OCI-LY7 (cell line): ENCODE measurements around the gene IP6K3. TPM values are rescaled to one million over a fixed set of nuclear protein-coding genes. Genes with fewer than 3 reads are reported as not detected.

Source experiments
- BruUV-seq: library from RNA; stranded (reverse); fragments of 400-500 nt; replicated peaks from 2 replicates; lab custom pipeline; 2021; lab: Mats Ljungman, UMichigan
- CTCF ChIA-PET: fragments of 300-600 bp; sonication (Branson Sonifier 250); formaldehyde crosslinking; loops from one replicate; lab custom pipeline; 2022; ENCODE audit warnings: antibody characterized with exemption; ENCODE audit not compliant: unreplicated experiment; lab: Charles Lee
- POLR2A ChIA-PET: fragments of 300-600 bp; sonication (Branson Sonifier 250); formaldehyde crosslinking; loops from one replicate; lab custom pipeline; 2022; ENCODE audit warnings: antibody characterized with exemption; lab: Charles Lee
- DNase-seq: peaks from one replicate; pipeline ENCODE4 v3.0.0-alpha.2; 2015; ENCODE audit warnings: low spot score
- H2AFZ ChIP-seq: fragments of 200-600 bp; sonication (generic), shearing (Covaris generic); 2 replicates; pipeline ENCODE4 v1.6.1; 2014; ENCODE audit warnings: mild to moderate bottlenecking, antibody characterized with exemption, low read length, moderate library complexity
- H3K27ac ChIP-seq: fragments of 200-600 bp; sonication (generic); 2 replicates; pipeline ENCODE4 v1.5.1; 2014; ENCODE audit warnings: mixed run types, low read depth, mild to moderate bottlenecking, moderate library complexity, low read length, inconsistent platforms; ENCODE audit not compliant: poor library complexity, severe bottlenecking
- H3K36me3 ChIP-seq: fragments of 200-600 bp; sonication (generic); 2 replicates; pipeline ENCODE4 v1.6.1; 2014; ENCODE audit warnings: mild to moderate bottlenecking, antibody characterized with exemption, low read length, moderate library complexity, mixed read lengths; ENCODE audit not compliant: insufficient read depth
- H3K4me1 ChIP-seq: fragments of 200-600 bp; sonication (generic); 2 replicates; pipeline ENCODE4 v1.5.1; 2014; ENCODE audit warnings: mild to moderate bottlenecking, low read length; ENCODE audit not compliant: insufficient read depth, poor library complexity, severe bottlenecking
- H3K4me2 ChIP-seq: fragments of 200-600 bp; sonication (generic); 2 replicates; pipeline ENCODE4 v1.6.1; 2014; ENCODE audit warnings: mild to moderate bottlenecking, low read length
- H3K4me3 ChIP-seq: fragments of 200-600 bp; sonication (generic); 2 replicates; pipeline ENCODE4 v1.5.1; 2014; ENCODE audit warnings: mild to moderate bottlenecking, low read depth, low read length; ENCODE audit not compliant: poor library complexity, severe bottlenecking
- H3K79me2 ChIP-seq: fragments of 200-600 bp; sonication (generic); 2 replicates; pipeline ENCODE4 v1.6.1; 2016; ENCODE audit warnings: low read depth, mild to moderate bottlenecking, low read length, moderate library complexity, mixed read lengths; ENCODE audit not compliant: insufficient read depth
- H3K9me2 ChIP-seq: fragments of 200-600 bp; sonication (generic); 2 replicates; pipeline ENCODE4 v1.6.1; 2016; ENCODE audit warnings: mild to moderate bottlenecking, low read length, mixed read lengths; ENCODE audit not compliant: insufficient read depth
- H3K9me3 ChIP-seq: fragments of 200-600 bp; sonication (generic); 2 replicates; pipeline ENCODE4 v1.6.1; 2014; ENCODE audit warnings: mild to moderate bottlenecking, mixed run types, low read length, mixed read lengths
- H4K20me1 ChIP-seq: fragments of 200-600 bp; sonication (generic); 2 replicates; pipeline ENCODE4 v1.6.1; 2014; ENCODE audit warnings: mild to moderate bottlenecking, antibody characterized with exemption, low read length, moderate library complexity, mixed read lengths; ENCODE audit not compliant: insufficient read depth
- CTCF ChIP-seq: fragments of 200-600 bp; sonication (generic); conservative IDR thresholded peaks from 2 replicates; pipeline ENCODE4 v1.5.1; 2014; ENCODE audit warnings: mild to moderate bottlenecking, antibody characterized with exemption, low read length, moderate library complexity, mixed read lengths
- EZH2phosphoT487 ChIP-seq: fragments of 200-600 bp; sonication (generic); IDR thresholded peaks from 2 replicates; pipeline ENCODE4 v1.6.1; 2018; ENCODE audit warnings: low read depth, borderline replicate concordance, mild to moderate bottlenecking, mixed run types, antibody characterized with exemption, low read length, moderate library complexity, mixed read lengths
- intact Hi-C: fragments of 100-400 bp; cut with micrococcal nuclease; formaldehyde crosslinking; loops from one replicate; pipeline ENCODE4 v1.10.0; 2022; ENCODE audit not compliant: unreplicated experiment
- total RNA-seq, 2 experiments: library from RNA; depleted of rRNA in 1 of 2; stranded (reverse); fragments of >200 nt in 1 of 2; shearing (Covaris generic) in 1 of 2; gene quantifications; 2 replicates each; pipeline ENCODE4 v1.2.3, GENCODE V29; 2014 to 2022

The IP6K3 gene
- total RNA-seq, 2 experiments from 2014 or later: not detected

GRCh38 chr6:33770124-33770832 is 23.6 kb upstream of the IP6K3 start:
- Histone ChIP-seq H2AFZ (no peak overlapping the region), H3K9me3 (no peaks in the 10 kb centered on the region), H3K4me1 (no peaks in the 10 kb centered on the region), H3K9me2 (no peaks in the 10 kb centered on the region), H3K79me2 (no peaks in the 10 kb centered on the region), H4K20me1 (no peaks in the 10 kb centered on the region), H3K4me2 (no peak overlapping the region), H3K36me3 (peaks cover 28% of the 10 kb centered on the region), H3K27ac (no peak overlapping the region), H3K4me3 (no peak overlapping the region)
- intact Hi-C loops: no loop called here
- TF ChIP-seq CTCF (no peak), EZH2phosphoT487 (no peak)
- POLR2A ChIA-PET: interaction anchor here (0.6 kb wide), 1 partner anchor 59 kb away, joined by 3 read pairs; no protein-coding TSS in a partner anchor
- CTCF ChIA-PET: interaction anchor here (0.9 to 1.4 kb wide), 2 partner anchors 59 to 261 kb away, joined by 3 read pairs; partner anchors contain the start of gene UQCC2
- BruUV-seq: no TSS peak
- no peak for DNase-seq

GRCh38 chr6:33769248-33769821 is 22.6 kb upstream of the IP6K3 start:
- Histone ChIP-seq H3K4me3 (no peak overlapping the region), H3K27ac (no peak overlapping the region), H3K9me2 (no peaks in the 10 kb centered on the region), H3K4me2 (no peak overlapping the region), H3K36me3 (peaks cover 20% of the 10 kb centered on the region), H3K9me3 (no peaks in the 10 kb centered on the region), H2AFZ (no peak overlapping the region), H3K79me2 (no peaks in the 10 kb centered on the region), H4K20me1 (no peaks in the 10 kb centered on the region), H3K4me1 (no peaks in the 10 kb centered on the region)
- no TSS peak for BruUV-seq
- POLR2A ChIA-PET: no interaction called here
- intact Hi-C loops: no loop called here
- TF ChIP-seq CTCF: no peak
- TF ChIP-seq EZH2phosphoT487: no peak
- no peak for DNase-seq
- CTCF ChIA-PET: interaction anchor here (0.6 to 1.4 kb wide), 3 partner anchors 58 to 377 kb away, joined by 3 read pairs; partner anchors contain the start of genes GRM4 and UQCC2
